Stomach (tissue), 4 donors: Measurements from ENCODE around the gene ZNF276.

Experiments
- CTCF ChIP-seq, 7 experiments: fragments of 450-650 bp in 4 of 7; fragments of 200-600 bp in 3 of 7; sonication (generic) in 3 of 7; IDR thresholded peaks; one replicate each; pipeline ENCODE4 v1.5.1; 2016 to 2019; ENCODE audit warnings: antibody characterized with exemption in 7 of 7, control low read depth in 2 of 7, mild to moderate bottlenecking in 1 of 7
- POLR2A ChIP-seq, 4 donors: fragments of 450-650 bp; IDR thresholded peaks; one replicate each; pipeline ENCODE4 v1.6.1; 2016; ENCODE audit warnings: antibody characterized with exemption in 4 of 4, control low read depth in 2 of 4, mild to moderate bottlenecking in 1 of 4, moderate library complexity in 1 of 4

- TF ChIP-seq CTCF (IDR thresholded peaks at IDR 0.05) = no peak
- TF ChIP-seq POLR2A (IDR thresholded peaks at IDR 0.05) = no peak
These were observed 53.9 kb downstream of the ZNF276 start for GRCh38 chr16:89775223-89775622.
